HG03139 (cell line): ENCODE results near the gene CCDC69.
"Not testable (repeated sequence)": the region's sequence is repeated elsewhere in the genome, so short reads cannot be mapped to it uniquely, and the experiment has no call there.

Experiments
- ATAC-seq: cut with Tn5 transposase; IDR thresholded peaks from one replicate; pipeline ENCODE4 v1.9.1; 2021; ENCODE audit not compliant: unreplicated experiment

CCDC69 gene

DNA sequence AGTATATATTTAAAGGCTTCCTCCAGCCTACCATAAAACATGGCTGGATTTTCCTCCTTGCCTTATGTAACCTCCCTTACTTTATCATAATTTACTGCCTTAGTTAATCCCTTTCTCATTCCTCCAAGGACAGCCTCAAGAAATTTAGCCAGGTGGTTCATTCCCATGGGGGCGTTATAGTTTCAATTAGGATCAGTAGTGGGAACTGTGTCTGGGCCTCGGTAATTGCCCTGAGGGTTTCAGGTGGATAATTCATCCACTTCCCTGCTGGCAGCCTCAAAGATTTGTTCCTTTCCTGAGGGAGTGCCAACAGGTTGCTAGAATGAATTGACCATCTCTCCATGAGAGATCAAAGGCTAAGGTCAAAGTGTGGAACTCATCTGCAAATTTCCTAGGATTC lies 24.8 kb upstream of the CCDC69 start:
- no peak for ATAC-seq

DNA sequence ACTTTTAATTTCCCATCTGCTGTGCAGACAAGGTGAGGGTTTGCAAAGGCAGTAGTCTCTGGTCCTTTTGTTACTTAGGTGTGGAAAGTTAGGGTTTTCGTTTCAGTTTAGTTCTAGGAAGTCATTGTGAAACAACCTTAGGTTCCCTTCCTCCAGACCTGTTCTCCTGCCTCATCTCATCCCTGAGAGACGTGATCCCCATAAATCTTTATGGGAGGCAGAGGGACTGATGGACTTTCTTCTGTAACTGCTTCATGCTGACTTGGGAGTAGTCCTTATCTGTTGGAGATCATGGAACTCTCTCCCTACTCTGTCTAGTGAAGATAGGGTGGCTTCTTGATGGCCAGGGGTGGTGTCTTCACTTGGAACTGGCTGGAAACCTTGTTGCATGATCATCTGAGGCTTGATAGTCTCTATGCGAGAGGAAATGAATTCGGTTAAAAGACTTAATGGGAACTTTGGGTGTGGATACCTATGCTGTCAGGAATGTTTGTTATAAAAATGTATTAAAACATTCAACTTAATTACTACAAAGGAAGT lies 21.9 kb upstream of the CCDC69 start:
- ATAC-seq: no peak

DNA sequence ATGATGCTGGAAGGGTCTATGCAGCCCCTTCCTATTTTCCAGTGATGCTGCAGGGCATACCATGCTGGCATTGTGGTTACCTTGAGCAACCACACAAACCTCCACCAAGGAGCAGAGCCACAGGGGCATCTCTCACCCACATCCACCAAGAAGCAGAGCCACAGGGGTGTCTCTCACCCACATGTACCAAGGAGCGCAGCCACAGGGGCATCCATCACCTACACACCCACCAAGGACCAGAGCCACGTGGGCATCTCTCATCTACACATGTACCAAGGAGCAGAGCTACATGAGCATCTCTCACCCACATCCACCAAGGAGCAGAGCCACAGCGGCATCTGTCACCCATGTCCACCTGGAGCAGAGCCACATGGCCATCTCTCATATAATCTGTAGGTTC lies 20.3 kb upstream of the CCDC69 start:
- no peak for ATAC-seq

DNA sequence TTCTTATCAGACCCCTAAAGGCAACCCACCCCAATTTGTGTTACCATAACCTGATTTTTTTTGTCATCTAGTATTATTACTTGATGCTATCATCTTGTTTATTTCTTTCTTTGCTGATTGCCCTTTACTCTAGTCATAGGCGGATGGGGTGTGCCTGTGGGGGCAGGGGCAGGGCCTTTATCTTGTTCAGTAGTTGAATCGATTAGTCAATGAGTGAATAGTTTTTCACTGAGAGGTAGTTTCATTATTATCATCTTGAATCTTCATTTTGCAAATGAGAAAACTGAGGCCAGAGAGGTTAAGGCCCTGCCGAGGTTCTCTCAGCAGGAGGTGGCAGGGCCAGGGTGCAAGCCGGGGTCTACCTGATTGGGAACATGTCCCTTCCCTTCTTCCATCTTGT lies 19.7 kb upstream of the CCDC69 start:
- ATAC-seq: no peak

DNA sequence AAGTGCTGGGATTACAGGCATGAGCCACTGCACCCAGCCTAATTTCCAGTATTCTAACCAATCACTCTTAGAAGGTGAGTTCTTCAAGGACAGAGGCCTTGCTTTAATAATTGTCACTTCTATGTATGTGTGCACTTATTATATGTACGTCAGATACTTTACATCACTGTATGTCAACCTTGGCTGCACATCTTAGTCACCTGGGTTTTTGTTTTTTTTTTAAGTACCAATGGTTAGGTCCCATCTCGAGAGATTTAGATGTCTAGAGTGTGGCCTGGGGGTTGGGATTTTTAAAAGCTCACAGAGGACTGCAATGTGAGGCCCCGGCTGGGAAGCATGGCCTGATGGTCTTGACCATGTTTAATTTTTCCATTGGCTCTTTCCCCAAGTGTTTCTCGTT lies 19.2 kb upstream of the CCDC69 start:
- no peak for ATAC-seq

DNA sequence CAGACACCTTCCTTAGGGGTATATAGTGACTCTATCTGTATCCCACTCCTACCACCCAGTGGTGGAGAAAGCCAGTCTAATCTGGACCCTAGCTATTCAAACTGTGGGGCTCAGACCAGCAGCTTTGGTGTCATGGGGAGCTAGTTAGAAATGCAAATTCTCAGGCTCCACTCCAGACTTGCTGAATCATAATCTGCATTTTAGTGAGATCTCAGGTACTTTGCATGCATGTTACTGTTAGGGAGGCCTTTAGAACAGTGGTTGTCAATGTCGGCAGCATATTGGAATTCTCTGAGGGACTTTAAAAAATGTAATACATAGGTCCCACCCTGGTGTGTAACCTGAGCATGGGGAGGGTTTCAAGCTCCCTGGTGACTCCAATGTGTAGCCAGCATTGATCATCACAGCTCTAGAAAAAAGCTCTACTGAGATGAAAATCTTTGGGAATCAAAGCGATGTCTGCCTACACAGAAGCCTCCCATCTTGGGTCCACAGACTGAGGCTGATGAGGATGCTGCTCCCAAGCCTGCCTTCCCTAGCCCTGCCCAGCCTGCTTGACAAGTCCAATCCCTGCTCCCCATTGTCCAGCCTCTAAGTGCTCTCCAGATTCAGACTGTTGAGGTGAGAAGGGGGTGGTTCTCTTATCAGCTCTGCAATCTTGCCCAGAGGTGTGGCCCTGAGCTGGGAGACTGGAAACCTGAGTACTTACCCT lies 17.2 kb upstream of the CCDC69 start:
- no peak for ATAC-seq

DNA sequence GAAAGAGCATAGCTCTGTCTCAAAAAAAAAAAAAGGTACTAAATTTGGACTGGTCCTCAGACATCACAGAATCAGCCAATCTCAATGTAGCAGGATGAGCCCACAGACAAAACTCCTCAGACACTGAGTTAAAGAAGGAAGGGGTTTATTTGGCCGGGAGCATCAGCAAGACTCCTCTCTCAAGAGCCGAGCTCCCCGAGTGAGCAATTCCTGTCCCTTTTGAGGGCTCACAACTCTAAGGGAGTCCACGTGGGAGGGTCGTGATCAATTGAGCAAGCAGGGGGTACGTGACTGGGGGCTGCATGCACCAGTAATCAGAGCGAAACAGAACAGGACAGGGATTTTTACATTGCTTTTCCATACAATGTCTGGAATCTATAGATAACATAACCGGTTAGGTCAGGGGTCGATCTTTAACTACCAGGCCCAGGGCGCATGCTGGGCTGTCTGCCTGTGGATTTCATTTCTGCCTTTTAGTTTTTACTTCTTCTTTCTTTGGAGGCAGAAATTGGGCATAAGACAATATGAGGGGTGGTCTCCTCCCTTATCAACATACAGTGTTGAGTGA lies 16.5 kb upstream of the CCDC69 start:
- not testable (repeated sequence) for ATAC-seq

DNA sequence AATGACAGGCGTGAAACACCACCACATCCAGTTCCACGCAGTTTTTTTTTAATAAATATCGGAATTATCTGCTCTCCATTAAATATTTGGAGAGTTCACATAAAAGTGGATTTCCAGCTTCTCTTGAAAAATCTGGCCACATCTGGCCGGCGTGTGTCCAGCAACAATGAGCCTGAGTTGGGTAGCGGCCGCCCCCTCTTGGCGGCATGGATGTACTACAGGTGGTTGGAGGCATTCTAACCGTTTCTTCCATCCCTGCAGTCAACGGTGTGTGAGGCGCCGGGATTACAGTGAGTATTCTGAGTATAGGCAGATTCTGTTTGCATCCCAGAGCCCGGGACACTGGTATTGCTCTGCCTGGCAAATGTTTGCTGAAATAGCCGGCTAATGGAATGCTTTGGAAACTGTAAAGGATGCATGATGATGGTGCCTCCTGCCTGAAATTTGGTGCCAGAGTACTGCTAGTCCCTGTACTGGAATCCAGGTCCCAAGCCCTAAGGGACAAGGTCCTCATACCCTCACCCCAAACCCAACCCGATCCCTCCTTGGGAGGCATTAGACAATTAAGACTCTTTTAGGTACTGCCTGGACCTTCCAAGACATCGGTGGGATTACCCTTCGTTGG lies 15.5 kb upstream of the CCDC69 start:
- ATAC-seq: no peak

DNA sequence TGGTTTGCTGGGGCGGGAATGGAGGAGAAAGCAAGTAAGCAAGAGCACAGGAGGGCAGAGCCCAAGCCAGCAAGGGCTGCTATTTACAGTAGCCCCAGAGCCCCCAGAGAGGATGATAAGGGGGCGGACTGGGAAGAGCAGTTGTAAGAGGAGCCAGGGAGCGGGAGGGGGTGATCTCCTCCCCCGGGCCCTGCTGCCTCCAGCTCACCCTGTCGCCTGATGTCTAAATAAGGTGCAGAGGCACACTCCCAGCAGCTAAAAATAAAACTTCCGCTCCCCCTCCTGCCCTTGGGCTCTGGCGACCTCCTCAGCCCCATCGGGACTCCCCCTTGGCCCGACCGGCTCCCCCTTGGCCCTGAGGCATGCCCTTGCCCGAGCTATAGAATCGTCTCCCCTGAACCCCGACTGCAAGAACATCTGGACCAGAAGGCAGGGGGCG lies 14.4 kb upstream of the CCDC69 start:
- ATAC-seq: peak; percentile 38

DNA sequence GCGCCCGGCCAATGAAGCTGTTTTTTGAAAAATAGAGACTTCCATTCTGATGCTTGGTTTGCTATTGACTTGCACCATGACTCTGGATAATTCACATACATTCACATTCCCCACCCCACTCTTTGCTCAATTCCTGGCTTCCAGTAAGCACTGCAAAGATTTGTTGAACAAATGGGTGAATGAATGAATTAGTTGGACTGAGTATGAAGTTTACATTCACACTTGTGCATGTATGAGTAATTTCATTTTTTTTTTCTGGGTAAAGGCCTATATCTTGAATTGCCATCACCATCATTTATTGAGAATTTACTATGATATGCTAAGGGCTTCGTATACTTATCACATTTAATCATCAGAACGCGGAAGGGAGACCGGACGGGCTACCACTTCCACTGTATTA lies 13.8 kb upstream of the CCDC69 start:
- no peak for ATAC-seq

DNA sequence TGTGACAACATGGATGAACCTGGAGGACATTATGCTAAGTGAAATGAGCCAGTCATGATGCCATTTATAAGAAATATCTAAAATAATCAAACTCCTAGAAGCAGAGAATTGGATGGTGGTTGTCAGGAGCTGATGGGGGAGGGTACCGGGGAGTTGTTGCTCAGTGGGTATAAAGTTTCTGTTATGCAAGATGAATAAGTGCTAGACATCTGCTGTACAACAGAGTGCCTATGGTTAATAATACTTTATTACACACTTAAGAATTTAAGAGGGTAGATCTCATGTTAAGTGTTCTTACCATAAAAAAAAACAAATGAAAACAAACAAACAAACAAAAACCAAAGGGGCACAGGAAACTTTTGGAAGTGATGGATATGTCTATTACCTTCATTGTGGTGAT lies 13.0 kb upstream of the CCDC69 start:
- ATAC-seq: no peak

DNA sequence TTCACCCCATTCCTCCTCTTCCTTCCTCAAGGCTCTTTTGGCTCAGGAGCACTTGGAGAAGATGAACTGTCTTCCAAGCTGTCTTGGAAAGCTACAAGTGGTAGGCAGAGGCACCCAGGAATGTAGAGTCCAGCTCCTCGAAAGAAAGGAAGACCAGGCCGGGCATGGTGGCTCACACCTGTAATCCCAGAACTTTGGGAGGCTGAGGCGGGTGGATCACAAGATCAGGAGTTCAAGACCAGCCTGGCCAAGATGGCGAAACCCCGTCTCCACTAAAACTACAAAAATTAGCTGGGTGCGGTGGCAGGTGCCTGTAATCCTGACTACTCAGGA lies 11.3 kb upstream of the CCDC69 start:
- ATAC-seq: not testable (repeated sequence)

DNA sequence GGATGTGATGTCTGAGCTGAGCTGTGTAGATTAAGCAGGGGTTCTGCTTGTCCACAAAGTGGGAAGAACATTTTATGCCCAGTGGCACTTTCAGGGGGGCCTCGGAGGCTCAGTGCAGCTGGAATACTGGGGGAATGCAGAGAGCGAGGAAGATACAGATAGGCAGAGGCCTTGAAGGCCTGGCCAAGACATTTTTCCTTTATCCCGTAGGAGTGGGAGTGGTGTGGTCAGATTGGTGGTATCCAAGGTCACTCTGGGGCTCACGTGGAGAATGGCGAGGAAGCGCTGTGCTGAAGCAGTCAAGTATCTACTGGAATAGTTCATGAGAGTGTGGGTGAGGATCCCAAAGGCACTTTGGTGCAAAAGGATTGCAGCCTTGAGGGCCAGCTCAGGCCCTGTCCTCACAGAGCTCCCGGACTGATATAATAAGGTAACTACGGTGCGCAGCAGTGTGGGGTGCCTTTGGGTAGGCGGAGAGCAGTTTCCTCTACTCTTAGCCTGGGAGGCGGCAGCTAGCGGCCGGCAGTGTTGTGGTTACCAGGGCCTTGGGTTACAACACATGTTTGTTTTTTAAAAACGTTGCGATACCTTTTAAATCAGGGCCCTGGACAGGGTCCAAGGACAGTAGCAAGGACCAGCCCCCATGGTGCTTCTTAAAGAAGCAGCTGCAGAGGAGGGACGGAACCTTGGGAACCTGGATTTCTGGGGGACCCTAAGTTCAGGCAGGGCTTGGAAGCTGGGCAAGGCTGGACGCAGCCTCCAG lies 10.8 kb upstream of the CCDC69 start:
- peak; percentile 64 for ATAC-seq

DNA sequence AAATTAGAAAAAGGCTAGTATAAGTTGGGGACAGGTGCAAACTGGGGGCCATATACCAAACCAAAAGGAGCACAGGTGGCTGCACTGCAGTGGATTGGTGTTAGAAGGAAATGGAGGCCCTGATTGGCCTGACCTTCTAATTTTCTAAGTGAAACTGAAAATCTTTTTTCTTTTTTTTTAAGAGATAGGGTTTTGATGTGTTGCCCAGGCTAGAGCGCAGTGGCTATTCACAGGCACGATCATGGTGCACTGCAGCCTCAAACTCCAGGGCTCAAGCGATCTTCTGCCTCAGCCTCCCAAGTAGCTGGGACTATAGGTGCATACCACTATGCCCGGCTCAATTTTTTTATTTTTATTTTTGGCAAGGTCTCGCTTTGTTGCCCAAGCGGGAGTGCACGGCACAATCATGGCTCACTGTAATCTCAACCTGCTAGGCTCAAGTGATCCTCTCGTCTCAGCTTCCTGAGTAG lies 9.8 kb upstream of the CCDC69 start:
- ATAC-seq: peak; percentile 41

DNA sequence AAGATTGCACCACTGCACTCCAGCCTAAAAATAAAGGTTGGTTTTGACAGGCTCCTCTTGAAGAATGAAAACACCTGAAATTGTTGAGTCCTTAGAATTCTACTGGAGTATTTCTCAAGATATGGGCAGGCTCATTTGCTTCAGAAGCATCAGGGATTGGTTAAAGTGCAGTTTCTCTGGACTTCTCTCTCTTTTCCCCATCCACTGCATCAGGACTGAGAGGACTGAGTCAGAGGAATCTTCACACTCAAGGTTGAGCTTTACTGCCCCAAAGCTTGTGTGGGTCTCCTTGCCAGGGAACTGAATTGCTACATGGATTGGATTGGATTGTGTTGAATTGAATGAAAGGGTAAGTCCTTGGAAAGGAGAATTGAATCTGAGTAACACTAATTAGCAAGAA lies 7.5 kb upstream of the CCDC69 start:
- ATAC-seq: no peak

DNA sequence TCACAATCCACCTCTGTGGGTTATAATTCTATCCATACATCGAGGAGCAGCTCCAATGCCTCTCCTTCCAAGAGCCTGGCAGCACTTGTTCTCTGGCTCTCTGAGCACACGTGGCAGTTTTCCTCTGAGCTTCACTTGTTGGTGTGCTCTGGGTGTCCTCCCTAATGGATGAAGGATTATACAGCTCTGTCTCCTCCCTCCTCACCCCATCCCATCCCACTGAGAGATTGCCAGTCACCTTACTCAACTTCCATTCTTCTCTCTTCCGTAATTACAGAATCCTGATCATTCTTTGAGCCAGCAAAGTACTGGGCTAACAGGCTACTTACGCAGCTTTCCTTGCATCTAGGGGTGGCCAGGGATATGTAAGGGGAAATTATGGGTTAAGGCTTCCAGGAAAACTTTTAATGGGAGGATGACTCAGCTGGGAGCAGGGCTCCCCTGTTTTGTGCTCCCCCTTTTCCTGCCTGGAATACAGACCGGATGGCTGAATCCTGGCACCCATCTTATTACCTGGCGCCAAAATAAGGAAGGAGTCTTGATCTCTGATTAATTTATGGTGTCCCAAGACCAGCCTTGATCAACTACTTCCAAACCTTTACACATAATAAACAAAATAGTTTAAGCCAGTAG lies 6.3 kb upstream of the CCDC69 start:
- ATAC-seq: no peak

DNA sequence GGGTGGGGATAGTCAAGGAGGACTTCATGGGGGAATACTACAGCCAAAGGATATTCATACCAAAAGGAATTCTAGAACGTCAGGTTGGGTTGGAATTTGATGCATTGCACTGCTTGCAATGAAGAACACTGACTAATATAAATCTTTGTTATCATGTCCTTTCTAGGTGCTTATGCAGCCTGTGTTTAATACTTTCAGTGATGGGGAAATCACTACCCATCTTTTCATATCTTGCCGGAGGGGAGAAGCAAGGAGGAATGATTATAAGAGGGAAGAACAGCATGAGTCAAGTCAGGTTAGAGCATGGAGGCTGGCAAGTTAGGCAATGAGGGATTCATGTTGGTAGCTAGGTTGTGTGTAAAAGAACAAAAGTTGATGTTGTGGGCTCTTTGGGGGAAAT lies 5.1 kb upstream of the CCDC69 start:
- no peak for ATAC-seq

DNA sequence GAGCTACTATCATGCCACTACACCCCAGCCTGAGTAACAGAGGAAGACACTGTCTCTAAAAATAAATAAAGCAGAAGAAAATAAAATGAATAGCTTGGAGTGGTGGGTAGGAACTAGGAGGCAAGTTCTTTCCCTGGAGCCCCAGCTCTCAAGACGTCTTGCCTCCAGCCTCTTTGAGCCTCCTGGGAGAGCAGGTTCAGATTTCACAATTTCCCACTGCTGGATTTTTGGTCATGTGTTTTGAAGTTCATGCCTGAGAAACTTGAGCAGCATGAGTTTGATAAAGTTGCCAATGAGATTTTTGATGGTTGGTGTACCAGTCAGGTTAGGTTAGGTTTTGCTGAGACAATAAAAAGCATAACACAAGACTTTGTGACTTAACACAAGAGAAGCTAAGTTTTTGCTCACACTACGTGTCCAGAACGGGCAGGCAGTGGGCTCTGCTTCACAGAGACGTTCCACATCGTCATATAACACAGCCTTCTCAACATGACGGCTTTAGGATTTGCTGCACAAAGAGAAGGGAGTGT lies 4.1 kb upstream of the CCDC69 start:
- no peak for ATAC-seq

DNA sequence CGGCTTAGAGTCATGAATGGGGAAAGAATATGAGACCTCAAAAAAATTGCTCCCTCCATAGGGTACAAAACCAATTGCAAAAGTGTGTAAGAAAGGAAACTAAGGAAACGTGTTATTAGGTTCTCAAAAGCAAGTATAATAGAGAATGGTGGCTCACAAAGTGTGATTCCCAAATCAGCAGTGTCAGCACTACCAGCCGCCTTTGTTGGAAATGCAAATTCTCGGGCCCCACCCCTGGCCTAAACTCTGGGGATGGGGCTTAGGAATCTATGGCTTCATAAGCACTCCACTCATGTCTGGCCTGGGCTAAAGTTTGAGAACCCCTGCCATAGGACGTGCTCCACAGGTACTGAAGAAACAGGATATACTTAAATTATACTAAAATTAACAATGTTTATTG lies 1.6 kb upstream of the CCDC69 start:
- ATAC-seq: no peak

DNA sequence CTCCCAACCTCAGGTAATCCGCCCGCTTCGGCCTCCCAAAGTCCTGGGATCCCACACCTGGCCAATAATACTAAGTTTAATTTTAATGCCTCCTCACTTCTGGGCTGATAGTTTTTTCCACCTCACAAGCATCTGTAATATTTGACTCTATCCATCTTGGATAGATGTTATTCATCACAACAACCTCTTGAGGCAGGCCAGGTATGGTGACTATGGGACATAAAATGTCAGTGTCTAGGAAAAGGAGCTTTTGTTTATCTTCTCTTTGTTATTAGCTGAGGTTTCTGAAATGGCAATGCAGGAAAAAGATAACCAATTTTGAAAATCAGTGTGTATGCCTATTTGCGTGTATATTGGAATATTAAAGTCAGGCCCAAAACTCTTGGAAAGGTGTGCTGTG lies 1.2 kb upstream of the CCDC69 start:
- ATAC-seq: no peak

DNA sequence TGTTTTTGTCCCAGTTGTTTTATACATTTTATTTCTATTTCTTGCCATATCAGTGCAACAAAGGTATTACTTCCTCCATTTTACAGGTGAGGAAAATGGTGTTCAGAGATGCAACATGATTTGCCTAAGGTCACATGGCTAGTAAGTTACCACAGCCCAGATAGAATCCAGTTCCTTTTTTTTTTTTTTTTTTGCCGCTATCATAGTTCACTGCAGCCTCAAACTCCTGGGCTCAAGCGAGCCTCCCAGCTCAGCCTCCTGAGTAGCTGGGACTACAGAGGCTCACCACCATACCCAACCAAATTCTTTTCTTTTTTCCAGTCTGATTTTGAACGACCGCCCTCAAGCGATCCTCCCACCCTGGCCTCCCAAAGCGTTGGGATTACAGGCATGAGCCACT lies 480 bp upstream of the CCDC69 start:
- ATAC-seq: peak; percentile 32
